Endothelial cell (in vitro differentiated cells): ENCODE results near the gene ANXA3. TPM values are rescaled to one million over a fixed set of nuclear protein-coding genes. Genes with fewer than 3 reads are reported as not detected.

Experiments
- DNase-seq: peaks from one replicate; pipeline ENCODE4 v3.0.0; 2021; ENCODE audit warnings: low spot score
- H3K27ac Mint-ChIP-seq: one replicate; pipeline ENCODE4 v1.8.0; 2021; ENCODE audit warnings: mixed read lengths, inconsistent platforms; ENCODE audit not compliant: unreplicated experiment
- H3K27me3 Mint-ChIP-seq: one replicate; pipeline ENCODE4 v1.8.0; 2021; ENCODE audit warnings: mild to moderate bottlenecking, moderate library complexity, mixed read lengths, inconsistent platforms; ENCODE audit not compliant: unreplicated experiment
- H3K36me3 Mint-ChIP-seq: one replicate; pipeline ENCODE4 v1.8.0; 2021; ENCODE audit warnings: mild to moderate bottlenecking, low read depth, mixed read lengths, inconsistent platforms; ENCODE audit not compliant: unreplicated experiment
- H3K4me1 Mint-ChIP-seq: one replicate; pipeline ENCODE4 v1.8.0; 2021; ENCODE audit warnings: mild to moderate bottlenecking, mixed read lengths, inconsistent platforms; ENCODE audit not compliant: unreplicated experiment
- H3K4me3 Mint-ChIP-seq: one replicate; pipeline ENCODE4 v1.8.0; 2021; ENCODE audit warnings: mild to moderate bottlenecking, mixed read lengths, inconsistent platforms; ENCODE audit not compliant: unreplicated experiment
- H3K9me3 Mint-ChIP-seq: one replicate; pipeline ENCODE4 v1.8.0; 2021; ENCODE audit warnings: mixed read lengths, inconsistent platforms; ENCODE audit not compliant: unreplicated experiment
- total RNA-seq: library from RNA; stranded (reverse); fragmentation: NEBNext Ultra II Directional; extraction: Animal tissue kit (Norgen Biotek cat#: 25700); gene quantifications from one replicate; pipeline ENCODE4 v1.2.1, GENCODE V29; 2021; ENCODE audit not compliant: unreplicated experiment
- TF ChIP-seq, protein P1 (sequence below): fragments of 200-600 bp; sonication (generic); IDR thresholded peaks from one replicate; pipeline ENCODE4 v1.5.0; 2021; ENCODE audit warnings: antibody characterized with exemption; ENCODE audit not compliant: unreplicated experiment

ANXA3 gene
- total RNA-seq, 1 donor from 2014 or later = 30.4 TPM

DNA sequence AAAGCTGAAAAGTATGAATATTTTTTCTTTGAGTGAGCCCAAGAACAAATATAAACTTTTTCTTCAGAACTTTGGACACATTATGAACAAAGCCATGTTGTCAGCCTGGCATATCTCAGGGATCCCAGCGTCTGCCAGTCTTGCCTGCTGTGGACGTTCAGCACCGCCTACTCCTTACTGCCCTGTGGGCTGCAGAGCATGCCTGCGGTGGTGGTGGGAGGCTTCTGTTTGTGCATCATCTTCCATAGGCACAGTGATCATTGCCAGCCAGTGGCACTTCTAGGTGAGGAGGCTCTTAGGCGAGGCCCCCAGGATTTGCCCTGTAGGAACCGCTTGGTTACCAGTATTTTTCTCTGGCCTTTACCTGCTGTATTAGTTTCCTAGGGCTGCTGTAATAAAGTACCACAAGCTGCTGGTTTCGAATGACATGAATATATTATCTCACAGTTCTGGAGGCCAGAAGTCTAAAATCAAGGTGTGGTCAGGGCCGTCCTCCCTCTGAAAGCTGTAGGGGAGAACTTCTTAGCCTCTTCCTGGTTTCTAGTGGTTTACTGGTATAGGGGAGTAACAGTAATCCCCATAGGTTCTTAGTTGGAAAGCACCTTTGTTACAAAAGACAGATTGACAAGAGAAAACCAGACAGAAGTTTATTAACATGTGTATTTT lies 15.4 kb downstream of the ANXA3 start:
- Mint-ChIP-seq H3K27ac (no peak overlapping the region), H3K4me1 (peaks cover 16% of the 10 kb centered on the region), H3K9me3 (no peaks in the 10 kb centered on the region)

DNA sequence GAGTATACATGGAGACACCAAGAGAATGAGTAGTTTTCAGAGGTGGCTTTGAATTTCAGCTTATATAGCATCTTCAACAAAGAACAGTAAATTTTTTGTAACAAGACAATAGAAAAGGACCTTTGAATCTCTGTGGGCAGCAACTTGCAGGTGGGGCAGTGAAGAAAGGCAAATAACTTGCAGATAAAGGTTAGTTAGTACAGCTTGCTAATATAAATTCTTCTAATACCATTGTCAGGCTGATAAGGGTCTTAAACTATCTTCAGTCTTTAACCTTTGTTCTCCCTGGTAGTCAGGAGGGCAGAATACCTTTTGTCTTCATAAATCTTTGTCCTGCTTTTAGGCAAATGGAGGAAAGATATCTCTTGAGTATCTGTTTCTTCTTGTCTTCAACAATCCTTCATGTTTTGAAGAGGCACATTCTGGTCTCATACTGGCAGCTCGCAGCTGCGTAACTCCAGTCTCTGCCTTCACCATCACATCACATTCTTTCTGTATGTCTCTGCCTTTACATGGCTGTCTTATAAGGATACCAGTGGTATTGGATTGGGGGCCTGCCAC lies 16.0 kb downstream of the ANXA3 start:
- Mint-ChIP-seq H3K9me3 (no peaks in the 10 kb centered on the region), H3K4me1 (peaks cover 13% of the 10 kb centered on the region)

More for the DNA sequence above, 15.4 kb downstream of the ANXA3 start:
- TF ChIP-seq, protein P1, sequence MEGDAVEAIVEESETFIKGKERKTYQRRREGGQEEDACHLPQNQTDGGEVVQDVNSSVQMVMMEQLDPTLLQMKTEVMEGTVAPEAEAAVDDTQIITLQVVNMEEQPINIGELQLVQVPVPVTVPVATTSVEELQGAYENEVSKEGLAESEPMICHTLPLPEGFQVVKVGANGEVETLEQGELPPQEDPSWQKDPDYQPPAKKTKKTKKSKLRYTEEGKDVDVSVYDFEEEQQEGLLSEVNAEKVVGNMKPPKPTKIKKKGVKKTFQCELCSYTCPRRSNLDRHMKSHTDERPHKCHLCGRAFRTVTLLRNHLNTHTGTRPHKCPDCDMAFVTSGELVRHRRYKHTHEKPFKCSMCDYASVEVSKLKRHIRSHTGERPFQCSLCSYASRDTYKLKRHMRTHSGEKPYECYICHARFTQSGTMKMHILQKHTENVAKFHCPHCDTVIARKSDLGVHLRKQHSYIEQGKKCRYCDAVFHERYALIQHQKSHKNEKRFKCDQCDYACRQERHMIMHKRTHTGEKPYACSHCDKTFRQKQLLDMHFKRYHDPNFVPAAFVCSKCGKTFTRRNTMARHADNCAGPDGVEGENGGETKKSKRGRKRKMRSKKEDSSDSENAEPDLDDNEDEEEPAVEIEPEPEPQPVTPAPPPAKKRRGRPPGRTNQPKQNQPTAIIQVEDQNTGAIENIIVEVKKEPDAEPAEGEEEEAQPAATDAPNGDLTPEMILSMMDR = no peak
- DNase-seq = no peak
- Mint-ChIP-seq H3K4me3 (no peak overlapping the region), H3K36me3 (peaks cover 6% of the 10 kb centered on the region), H3K27me3 (peaks cover 2% of the 10 kb centered on the region)

DNA sequence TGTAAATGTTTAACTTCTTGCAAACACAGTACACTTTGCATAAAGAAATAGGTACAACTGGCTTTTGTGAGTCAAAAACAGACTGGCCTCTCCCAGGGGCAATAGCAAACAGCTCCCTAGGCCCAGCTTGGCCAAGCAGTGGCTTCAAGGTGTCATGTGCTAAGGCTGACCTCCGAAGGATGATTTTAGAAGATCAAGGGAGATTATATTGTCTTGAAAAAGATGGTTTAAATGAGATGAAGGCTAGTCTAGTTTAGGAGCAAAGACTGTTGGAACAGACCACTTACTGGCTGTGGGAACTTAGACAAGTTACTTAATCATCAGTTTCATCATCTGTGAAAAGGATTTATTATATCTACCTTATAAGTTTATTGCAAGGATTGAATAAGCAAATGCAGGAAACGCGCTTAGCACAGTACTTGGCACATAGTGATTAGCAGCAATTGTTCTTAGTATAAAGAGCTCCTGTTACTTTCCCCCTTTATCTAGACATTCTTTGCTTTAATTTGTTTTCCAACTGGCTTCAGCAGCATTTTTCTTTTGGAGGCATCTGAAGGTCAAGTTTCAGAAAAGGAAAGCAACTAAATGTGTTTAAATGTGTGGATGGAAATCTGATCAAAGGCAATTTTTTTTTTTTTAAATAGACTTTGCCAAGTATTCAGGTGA lies 17.2 kb downstream of the ANXA3 start:
- DNase-seq = no peak
- Mint-ChIP-seq H3K27me3 (peaks cover 2% of the 10 kb centered on the region), H3K4me3 (no peak overlapping the region), H3K27ac (no peak overlapping the region), H3K36me3 (peaks cover 6% of the 10 kb centered on the region), H3K9me3 (no peaks in the 10 kb centered on the region), H3K4me1 (peaks cover 10% of the 10 kb centered on the region)
- TF ChIP-seq, protein P1 = no peak

More for the DNA sequence above, 16.0 kb downstream of the ANXA3 start:
- TF ChIP-seq, protein P1 = no peak
- H3K4me3 Mint-ChIP-seq = no peak overlapping the region
- no peak overlapping the region for H3K27ac Mint-ChIP-seq
- peaks cover 2% of the 10 kb centered on the region for H3K27me3 Mint-ChIP-seq
- H3K36me3 Mint-ChIP-seq = peaks cover 8% of the 10 kb centered on the region
- DNase-seq = no peak

DNA sequence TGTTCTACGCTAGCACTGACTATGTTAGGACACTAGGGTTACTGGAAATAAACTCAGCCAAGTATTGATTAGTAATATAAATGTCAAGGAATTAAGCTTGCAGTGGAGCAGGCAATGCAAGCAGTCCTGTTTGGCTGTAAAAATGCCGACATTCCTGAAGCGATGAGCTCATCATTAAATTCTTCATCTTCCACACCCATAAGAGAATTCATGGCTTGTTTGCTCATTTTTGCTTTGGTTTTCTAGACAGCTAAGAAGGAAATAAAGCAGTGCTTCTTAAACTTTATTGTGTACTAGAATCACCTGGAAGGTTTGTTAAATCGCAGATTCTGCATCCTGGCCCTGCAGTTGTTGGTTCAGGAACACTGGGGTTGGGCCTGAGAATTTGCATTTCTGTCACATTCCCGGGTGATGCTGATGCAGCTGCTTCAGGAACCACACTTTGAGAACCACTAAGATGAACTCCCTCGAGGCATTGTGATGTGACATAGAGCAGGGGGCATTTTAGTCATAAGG lies 17.8 kb downstream of the ANXA3 start:
- peaks cover 2% of the 10 kb centered on the region for H3K27me3 Mint-ChIP-seq
- peaks cover 10% of the 10 kb centered on the region for H3K4me1 Mint-ChIP-seq
- H3K9me3 Mint-ChIP-seq = no peaks in the 10 kb centered on the region
- TF ChIP-seq, protein P1 = no peak
- H3K4me3 Mint-ChIP-seq = no peak overlapping the region
- no peak for DNase-seq
- no peak overlapping the region for H3K27ac Mint-ChIP-seq
- H3K36me3 Mint-ChIP-seq = peaks cover 6% of the 10 kb centered on the region
